Measurements from ENCODE around the gene SNX5. TPM values are rescaled to one million over a fixed set of nuclear protein-coding genes. Genes with fewer than 3 reads are reported as not detected.

SNX5 gene
- total RNA-seq, 1 donor: 93.7 TPM

- H3K4me3 ChIP-seq (ENCODE audit: insufficient read depth, low read length): no peak overlapping the region
- DNase-seq (ENCODE audit: insufficient read length, low spot score, missing footprints): no peak
Observed at GRCh38 chr20:17928633-17929311, 39.8 kb downstream of the SNX5 start.

DNA sequence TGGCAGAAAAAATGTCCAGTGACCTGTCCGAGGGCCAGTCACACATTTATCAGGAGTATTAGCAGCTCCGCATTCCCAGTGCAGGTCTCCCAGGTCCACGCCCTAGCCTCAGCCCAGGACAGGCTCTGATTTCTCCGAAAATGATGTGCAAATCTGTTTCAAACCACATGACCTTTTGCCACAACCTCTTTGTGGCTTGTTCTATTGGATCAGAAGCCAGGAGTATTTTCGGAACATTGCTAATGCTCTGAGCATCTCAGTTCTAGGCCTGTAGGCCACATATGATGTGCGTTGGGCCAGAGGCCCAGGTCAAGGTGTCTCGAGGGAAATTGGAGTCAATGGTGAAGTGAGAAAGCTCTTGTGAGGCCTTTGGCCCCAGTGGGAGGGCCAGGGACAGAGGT is 40.4 kb downstream of the SNX5 start:
- no peaks in the 10 kb centered on the region for H4K20me1 ChIP-seq (ENCODE audit: insufficient read depth, low read length)

More at GRCh38 chr20:17928633-17929311, 39.8 kb downstream of the SNX5 start:
- Histone ChIP-seq H2AFZ (ENCODE audit: low read length) (no peak overlapping the region), H3K79me2 (ENCODE audit: insufficient read depth, low read length) (no peaks in the 10 kb centered on the region), H3K4me2 (ENCODE audit: insufficient read depth, low read length) (no peak overlapping the region), H3K27me3 (ENCODE audit: insufficient read depth, low read length) (no peaks in the 10 kb centered on the region), H3K27ac (ENCODE audit: low read depth, low read length) (no peak overlapping the region), H3K4me1 (ENCODE audit: insufficient read depth, low read length) (peaks cover 22% of the 10 kb centered on the region), H3K36me3 (ENCODE audit: insufficient read depth, low read length) (no peaks in the 10 kb centered on the region), H4K20me1 (ENCODE audit: insufficient read depth, low read length) (no peaks in the 10 kb centered on the region), H3K9me3 (ENCODE audit: low read depth, low read length) (no peaks in the 10 kb centered on the region)
- TF ChIP-seq CTCF (IDR thresholded peaks at IDR 0.05; ENCODE audit: extremely low read depth, low read depth, low read length): no peak

DNA sequence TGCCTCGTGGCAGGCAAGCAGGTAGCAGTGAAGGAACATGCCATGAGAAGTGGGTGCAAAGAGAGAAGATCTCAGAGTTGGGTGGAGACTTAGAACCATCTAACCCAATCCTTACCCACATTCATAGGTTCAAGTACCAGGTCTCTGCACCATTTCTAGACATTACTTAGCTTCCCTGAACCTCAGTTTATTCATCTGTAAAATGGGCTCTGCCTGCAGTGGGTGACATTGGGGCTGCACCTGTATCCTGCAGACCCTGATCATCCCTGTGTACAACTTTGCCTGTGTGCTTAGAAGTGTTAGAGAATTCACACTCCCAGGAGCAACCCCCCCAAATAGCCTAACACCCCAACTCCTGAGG is 42.7 kb downstream of the SNX5 start:
- H3K4me2 ChIP-seq (ENCODE audit: insufficient read depth, low read length): no peak overlapping the region
- H3K27ac ChIP-seq (ENCODE audit: low read depth, low read length): no peak overlapping the region
- H3K9me3 ChIP-seq (ENCODE audit: low read depth, low read length): no peaks in the 10 kb centered on the region
- H3K36me3 ChIP-seq (ENCODE audit: insufficient read depth, low read length): no peaks in the 10 kb centered on the region
- H3K4me3 ChIP-seq (ENCODE audit: insufficient read depth, low read length): no peak overlapping the region
- no peak for DNase-seq (ENCODE audit: insufficient read length, low spot score, missing footprints)
- TF ChIP-seq CTCF (IDR thresholded peaks at IDR 0.05; ENCODE audit: extremely low read depth, low read depth, low read length): no peak
- H3K4me1 ChIP-seq (ENCODE audit: insufficient read depth, low read length): peaks cover 16% of the 10 kb centered on the region
- no peaks in the 10 kb centered on the region for H3K27me3 ChIP-seq (ENCODE audit: insufficient read depth, low read length)
- H3K79me2 ChIP-seq (ENCODE audit: insufficient read depth, low read length): no peaks in the 10 kb centered on the region
- no peak overlapping the region for H2AFZ ChIP-seq (ENCODE audit: low read length)
- no peaks in the 10 kb centered on the region for H4K20me1 ChIP-seq (ENCODE audit: insufficient read depth, low read length)

More for the DNA sequence above, 40.4 kb downstream of the SNX5 start:
- no peak for TF ChIP-seq CTCF (IDR thresholded peaks at IDR 0.05; ENCODE audit: extremely low read depth, low read depth, low read length)
- no peaks in the 10 kb centered on the region for H3K27me3 ChIP-seq (ENCODE audit: insufficient read depth, low read length)
- H3K4me3 ChIP-seq (ENCODE audit: insufficient read depth, low read length): no peak overlapping the region
- no peak overlapping the region for H2AFZ ChIP-seq (ENCODE audit: low read length)
- no peak overlapping the region for H3K4me2 ChIP-seq (ENCODE audit: insufficient read depth, low read length)
- no peak overlapping the region for H3K27ac ChIP-seq (ENCODE audit: low read depth, low read length)
- H3K4me1 ChIP-seq (ENCODE audit: insufficient read depth, low read length): peaks cover 16% of the 10 kb centered on the region
- peak; percentile 81 for DNase-seq (ENCODE audit: insufficient read length, low spot score, missing footprints)
- H3K79me2 ChIP-seq (ENCODE audit: insufficient read depth, low read length): no peaks in the 10 kb centered on the region
- no peaks in the 10 kb centered on the region for H3K9me3 ChIP-seq (ENCODE audit: low read depth, low read length)
- no peaks in the 10 kb centered on the region for H3K36me3 ChIP-seq (ENCODE audit: insufficient read depth, low read length)

DNA sequence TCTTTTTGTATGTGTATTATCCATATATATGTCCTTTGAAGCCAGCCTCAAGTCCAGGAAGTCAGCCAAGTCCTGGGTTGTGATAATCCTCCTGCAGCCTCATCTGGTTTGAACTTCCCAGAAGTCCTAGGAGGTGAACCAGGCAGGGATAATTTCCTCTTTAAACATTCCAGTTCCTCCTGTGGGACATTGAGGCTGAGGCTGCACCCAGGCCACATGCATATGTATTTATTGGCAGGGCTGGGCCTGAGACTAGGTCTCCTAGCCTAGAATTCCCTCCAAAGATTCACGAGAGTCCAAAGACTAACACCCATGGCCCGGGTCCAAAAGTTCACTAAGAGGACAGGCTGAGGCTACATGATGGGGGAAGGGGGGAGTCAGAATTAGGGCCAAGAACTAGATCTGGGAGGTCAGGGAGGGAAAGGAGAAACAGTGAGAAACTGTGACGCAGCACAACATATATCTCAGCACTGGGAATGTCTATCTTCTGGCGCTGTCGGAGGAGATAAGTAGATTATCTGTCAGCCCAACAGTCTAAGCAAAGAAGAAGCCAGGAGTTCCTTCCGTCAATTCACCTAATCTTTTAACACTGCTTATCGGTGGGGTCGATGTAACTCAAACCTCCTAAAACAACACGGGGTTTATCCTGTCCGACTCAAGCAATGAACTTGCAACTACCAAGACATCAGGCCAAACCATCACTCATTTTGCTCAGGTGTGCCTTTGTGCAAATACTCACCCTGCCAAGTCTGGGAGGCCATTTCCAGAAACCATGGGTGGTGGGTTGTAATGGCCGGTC is 43.3 kb downstream of the SNX5 start:
- Histone ChIP-seq H4K20me1 (ENCODE audit: insufficient read depth, low read length) (no peaks in the 10 kb centered on the region), H3K4me2 (ENCODE audit: insufficient read depth, low read length) (peak overlapping the region; percentile 4), H3K4me3 (ENCODE audit: insufficient read depth, low read length) (no peak overlapping the region), H3K27ac (ENCODE audit: low read depth, low read length) (no peak overlapping the region), H3K4me1 (ENCODE audit: insufficient read depth, low read length) (peaks cover 16% of the 10 kb centered on the region), H3K27me3 (ENCODE audit: insufficient read depth, low read length) (no peaks in the 10 kb centered on the region), H3K79me2 (ENCODE audit: insufficient read depth, low read length) (no peaks in the 10 kb centered on the region), H3K36me3 (ENCODE audit: insufficient read depth, low read length) (no peaks in the 10 kb centered on the region), H2AFZ (ENCODE audit: low read length) (peak overlapping the region; percentile 41), H3K9me3 (ENCODE audit: low read depth, low read length) (no peaks in the 10 kb centered on the region)
- no peak for TF ChIP-seq CTCF (IDR thresholded peaks at IDR 0.05; ENCODE audit: extremely low read depth, low read depth, low read length)
- DNase-seq (ENCODE audit: insufficient read length, low spot score, missing footprints): peak; percentile 86
